Kidney (tissue), 14 donors: ENCODE data around the gene TMED4. TPM values are rescaled to one million over a fixed set of nuclear protein-coding genes. Genes with fewer than 3 reads are reported as not detected.

Source experiments
- DNase-seq, 5 donors: peaks; one replicate each; pipeline ENCODE4 v3.0.0-alpha.2; 2013 to 2020
- FAIRE-seq: peaks from 2 replicates; lab custom pipeline; 2012; peaks lifted over from hg19 to GRCh38; lab: Jason Lieb, UNC
- H3K27ac ChIP-seq, 2 donors: one replicate each; pipeline ENCODE4 v1.7.0; 2013; ENCODE audit warnings: low read depth in 2 of 2, low read length in 2 of 2, inconsistent platforms in 1 of 2
- H3K27me3 ChIP-seq: one replicate; pipeline ENCODE4 v1.7.1; 2013; ENCODE audit warnings: low read length, inconsistent platforms; ENCODE audit not compliant: control insufficient read depth, insufficient read depth
- H3K36me3 ChIP-seq, 3 donors: one replicate each; pipeline versions ENCODE4 v1.7.0 to v1.7.1; 2013; ENCODE audit warnings: low read length in 3 of 3, control low read depth in 1 of 3, inconsistent platforms in 1 of 3; ENCODE audit not compliant: insufficient read depth in 3 of 3, control insufficient read depth in 2 of 3
- H3K4me1 ChIP-seq, 3 donors: one replicate each; pipeline versions ENCODE4 v1.7.0 to v1.7.1; 2013; ENCODE audit warnings: low read length in 3 of 3, inconsistent platforms in 1 of 3, low read depth in 1 of 3; ENCODE audit not compliant: control insufficient read depth in 2 of 3, insufficient read depth in 2 of 3
- H3K4me3 ChIP-seq, 3 donors: one replicate each; pipeline versions ENCODE4 v1.7.0 to v1.8.1; 2013; ENCODE audit warnings: low read length in 3 of 3, control low read depth in 1 of 3, inconsistent platforms in 1 of 3
- H3K9ac ChIP-seq, 3 donors: one replicate each; pipeline versions ENCODE4 v1.7.0 to v1.7.1; 2013; ENCODE audit warnings: low read length in 3 of 3, control low read depth in 1 of 3, inconsistent platforms in 1 of 3
- H3K9me3 ChIP-seq, 3 donors: one replicate each; pipeline versions ENCODE4 v1.7.0 to v1.7.1; 2013; ENCODE audit warnings: low read length in 3 of 3, control low read depth in 1 of 3, inconsistent platforms in 1 of 3; ENCODE audit not compliant: control insufficient read depth in 2 of 3, insufficient read depth in 1 of 3
- CTCF ChIP-seq: IDR thresholded peaks from 3 replicates; pipeline ENCODE4 v1.5.1; 2012; ENCODE audit warnings: mild to moderate bottlenecking, moderate library complexity, borderline replicate concordance; ENCODE audit not compliant: insufficient read depth; ENCODE audit errors: extremely low read depth
- intact Hi-C: fragments of 100-400 bp; cut with DNase I; formaldehyde crosslinking; loops from one replicate; pipeline ENCODE4 v1.11.1; 2022
- polyA plus RNA-seq: library from polyadenylated mRNA; stranded (reverse); fragments of 350-450 nt; fragmentation: Illumina TruSeq; extraction: RNeasy Lipid Tissue Mini Kit (QIAGEN cat#74804); gene quantifications from one replicate; pipeline ENCODE4 v1.2.3, GENCODE V29; 2014; ENCODE audit warnings: low read depth, low replicate concordance; ENCODE audit not compliant: insufficient read depth
- total RNA-seq: library from RNA; stranded (reverse); fragmentation: NEBNext Ultra II Directional; extraction: Animal tissue kit (Norgen Biotek cat#: 25700); gene quantifications from one replicate; pipeline ENCODE4 v1.2.1, GENCODE V29; 2021
- donor health status: control.
- donor health status: control.
- donor health status: control.
- donor health status: control.
- donor health status: control.
- donor health status: DM: yes; HTN: yes; CAD: no.
- donor health status: Normal renal cell carcinoma (clear cell type).

TMED4 gene
- total and polyA plus RNA-seq, 2 donors from 2014 or later: 105 to 138 TPM

- Histone ChIP-seq H3K36me3 (no peaks in the 10 kb centered on the region), H3K4me1 (peaks cover 0 to 34% (median 10%) of the 10 kb centered on the region in 3 donors), H3K9me3 (no peaks in the 10 kb centered on the region), H3K4me3 (no peak overlapping the region), H3K27me3 (no peaks in the 10 kb centered on the region), H3K9ac (no peak overlapping the region), H3K27ac (peak overlapping the region in 1 of 2 donors; percentile 75)
- TF ChIP-seq CTCF: no peak
- intact Hi-C loops: no loop called here
- DNase-seq (no peak), FAIRE-seq (no peak)
Measured at GRCh38 chr7:44615793-44616192, 33.8 kb upstream of the TMED4 start.

- FAIRE-seq (no peak), DNase-seq (no peak)
- intact Hi-C loops: no loop called here
- H3K9me3 ChIP-seq: no peaks in the 10 kb centered on the region
- no peak for TF ChIP-seq CTCF
- H3K9ac ChIP-seq: no peak overlapping the region
- H3K27me3 ChIP-seq: no peaks in the 10 kb centered on the region
- peaks cover 0 to 29% (median 10%) of the 10 kb centered on the region in 3 donors for H3K4me1 ChIP-seq
- no peaks in the 10 kb centered on the region for H3K36me3 ChIP-seq
- H3K4me3 ChIP-seq: no peak overlapping the region
- H3K27ac ChIP-seq: peak overlapping the region in 1 of 2 donors; percentile 75
Measured at GRCh38 chr7:44615149-44615611, 33.1 kb upstream of the TMED4 start.

GRCh38 chr7:44609829-44610228 lies 27.8 kb upstream of the TMED4 start:
- H3K4me1 ChIP-seq: peaks cover 0 to 3% (median 0%) of the 10 kb centered on the region in 3 donors
- FAIRE-seq: no peak
- H3K27ac ChIP-seq: no peak overlapping the region
- H3K4me3 ChIP-seq: no peak overlapping the region
- no peak for TF ChIP-seq CTCF
- H3K27me3 ChIP-seq: no peaks in the 10 kb centered on the region
- no peak for DNase-seq
- no peak overlapping the region for H3K9ac ChIP-seq
- no peaks in the 10 kb centered on the region for H3K36me3 ChIP-seq
- H3K9me3 ChIP-seq: no peaks in the 10 kb centered on the region
- intact Hi-C loops: no loop called here
